BLaER1 treated with 17β-estradiol and CSF1 and Interleukin-3, amounts not matched to agents 10 nM and 100 nM (cell line): Measurements from ENCODE around the gene RGS21.

ENCODE experiments used
- H3K27ac ChIP-seq, 11 experiments: shearing (Covaris generic); formaldehyde crosslinking; 2 replicates each; pipeline ENCODE4 v1.8.1; 2022
- H3K27me3 ChIP-seq, 11 experiments: shearing (Covaris generic); formaldehyde crosslinking; 2 replicates each; pipeline ENCODE4 v1.8.1; 2022
- H3K36me3 ChIP-seq, 11 experiments: shearing (Covaris generic); formaldehyde crosslinking; 2 replicates each; pipeline ENCODE4 v1.8.1; 2022
- H3K4me1 ChIP-seq, 10 experiments: shearing (Covaris generic); formaldehyde crosslinking; 2 replicates each; pipeline ENCODE4 v1.8.1; 2022
- H3K4me2 ChIP-seq, 11 experiments: shearing (Covaris generic); formaldehyde crosslinking; 2 replicates each; pipeline ENCODE4 v1.8.1; 2022
- H3K4me3 ChIP-seq, 10 experiments: shearing (Covaris generic); formaldehyde crosslinking; 2 replicates each; pipeline ENCODE4 v1.8.1; 2022
- H3K9ac ChIP-seq, 11 experiments: shearing (Covaris generic); formaldehyde crosslinking; 2 replicates each; pipeline ENCODE4 v1.8.1; 2022
- H3K9me3 ChIP-seq, 11 experiments: shearing (Covaris generic); formaldehyde crosslinking; replicated peaks in 1 of 11; 2 replicates each; pipeline ENCODE4 v1.8.1; 2022
- H4K20me1 ChIP-seq, 11 experiments: shearing (Covaris generic); formaldehyde crosslinking; 2 replicates each; pipeline ENCODE4 v1.8.1; 2022
- Cebpa-rat ChIP-seq, 11 experiments: shearing (Covaris generic); IDR thresholded peaks; 2 replicates each; pipeline ENCODE4 v1.8.1; 2022

Gene RGS21

DNA sequence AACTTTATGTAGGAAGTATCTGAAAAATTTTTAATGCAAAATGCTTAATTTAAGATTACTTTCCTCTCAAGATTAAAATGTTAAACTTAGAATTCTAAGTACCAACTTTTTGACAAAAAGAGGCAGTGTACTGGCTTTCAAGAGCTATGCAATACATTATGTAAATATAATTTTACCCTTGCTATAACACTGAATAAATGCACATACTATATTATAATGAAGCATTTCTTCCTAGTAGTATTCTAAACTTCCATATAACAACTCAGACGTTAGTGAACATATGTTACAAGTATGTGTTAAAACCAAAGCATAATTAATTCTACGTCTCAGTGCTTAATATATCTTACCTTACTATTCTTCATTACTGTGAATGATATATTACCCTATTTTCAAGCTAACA lies 58.5 kb downstream of the RGS21 start:
- no peak overlapping the region for H3K9ac ChIP-seq
- H3K36me3 ChIP-seq, result no peaks in the 10 kb centered on the region
- no peak overlapping the region for H3K4me2 ChIP-seq
- no peaks in the 10 kb centered on the region for H3K9me3 ChIP-seq
- TF ChIP-seq Cebpa-rat (IDR thresholded peaks at IDR 0.05), result no peak
- H4K20me1 ChIP-seq, result no peaks in the 10 kb centered on the region
- H3K27me3 ChIP-seq, result no peaks in the 10 kb centered on the region
- H3K4me3 ChIP-seq, result no peak overlapping the region
- H3K27ac ChIP-seq, result no peak overlapping the region
- no peaks in the 10 kb centered on the region; a peak in 3 of 20 replicates for H3K4me1 ChIP-seq

DNA sequence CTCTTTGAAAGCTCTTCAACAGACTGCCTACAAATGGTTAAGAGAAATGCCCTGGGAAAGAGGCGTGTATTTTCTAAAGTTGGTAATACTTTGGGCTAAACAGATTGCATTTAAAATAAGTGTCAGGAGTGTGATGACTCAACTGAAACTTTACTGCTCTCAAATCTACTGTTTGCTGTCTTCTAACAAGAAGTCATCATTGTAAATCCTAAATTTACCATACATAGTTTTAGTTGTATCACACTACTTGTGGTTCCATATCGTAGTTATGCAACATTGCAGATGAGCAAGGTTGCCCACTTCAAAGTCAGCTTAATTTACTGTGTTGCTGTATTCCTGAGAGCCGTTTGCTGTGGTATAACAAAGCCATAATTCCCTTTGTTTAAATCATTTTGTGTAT lies 59.6 kb downstream of the RGS21 start:
- Histone ChIP-seq H3K4me2 (0 out of 22 replicates have a peak overlapping the region, but pooled peaks of 2 of the 11 experiments have one; percentile 15 to 24), H3K27ac (no peak overlapping the region), H3K36me3 (no peaks in the 10 kb centered on the region), H3K4me3 (no peak overlapping the region), H3K27me3 (no peaks in the 10 kb centered on the region), H3K9ac (no peak overlapping the region), H3K4me1 (no peaks in the 10 kb centered on the region; a peak in 3 of 20 replicates), H3K9me3 (no peaks in the 10 kb centered on the region), H4K20me1 (no peaks in the 10 kb centered on the region)
- TF ChIP-seq Cebpa-rat (IDR thresholded peaks at IDR 0.05), result peak in 2 of 11 experiments; percentile 50 to 63; a peak in 5 of 22 replicates

GRCh38 chr1:192378276-192378675 lies 61.5 kb downstream of the RGS21 start:
- Histone ChIP-seq H4K20me1 (no peaks in the 10 kb centered on the region), H3K27me3 (no peaks in the 10 kb centered on the region), H3K4me1 (no peaks in the 10 kb centered on the region; a peak in 3 of 20 replicates), H3K4me2 (no peak overlapping the region), H3K27ac (no peak overlapping the region), H3K36me3 (no peaks in the 10 kb centered on the region), H3K9me3 (no peaks in the 10 kb centered on the region), H3K4me3 (no peak overlapping the region), H3K9ac (no peak overlapping the region)
- no peak for TF ChIP-seq Cebpa-rat (IDR thresholded peaks at IDR 0.05)

- Histone ChIP-seq H3K27ac (no peak overlapping the region), H3K9me3 (no peaks in the 10 kb centered on the region), H3K4me3 (no peak overlapping the region), H3K27me3 (no peaks in the 10 kb centered on the region), H3K36me3 (no peaks in the 10 kb centered on the region), H4K20me1 (no peaks in the 10 kb centered on the region), H3K4me2 (no peak overlapping the region), H3K9ac (no peak overlapping the region), H3K4me1 (no peaks in the 10 kb centered on the region; a peak in 3 of 20 replicates)
- TF ChIP-seq Cebpa-rat (IDR thresholded peaks at IDR 0.05), result no peak
These were observed 62.1 kb downstream of the RGS21 start for GRCh38 chr1:192378878-192379277.

- TF ChIP-seq Cebpa-rat (IDR thresholded peaks at IDR 0.05), result no peak
- no peak overlapping the region for H3K4me2 ChIP-seq
These were observed 62.8 kb downstream of the RGS21 start for GRCh38 chr1:192379554-192379953.

DNA sequence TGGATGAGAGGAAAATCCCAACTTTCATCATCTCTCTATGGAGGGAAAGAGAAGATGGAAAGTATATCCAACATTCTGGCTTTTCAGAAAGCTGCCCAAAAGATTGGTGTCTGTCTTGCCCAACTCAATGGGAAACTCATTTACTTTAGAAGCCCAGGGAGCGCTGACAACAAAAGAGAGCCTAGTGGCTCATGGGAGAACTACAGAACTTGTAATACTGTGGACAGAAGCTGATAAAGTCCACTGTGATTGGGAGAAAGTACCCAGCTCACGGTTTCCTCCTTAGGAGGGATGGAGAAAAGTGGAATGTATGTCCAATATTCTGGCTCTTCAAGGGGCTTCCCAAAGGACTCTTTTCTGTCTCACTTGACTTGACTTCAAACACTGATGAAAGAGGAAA lies 66.0 kb downstream of the RGS21 start:
- no peak overlapping the region for H3K9ac ChIP-seq
- H4K20me1 ChIP-seq, result no peaks in the 10 kb centered on the region
- H3K4me2 ChIP-seq, result no peak overlapping the region
- no peak overlapping the region for H3K4me3 ChIP-seq
- TF ChIP-seq Cebpa-rat (IDR thresholded peaks at IDR 0.05), result no peak
- H3K4me1 ChIP-seq, result no peaks in the 10 kb centered on the region
- no peak overlapping the region for H3K27ac ChIP-seq
- no peaks in the 10 kb centered on the region for H3K27me3 ChIP-seq
- peaks cover 0 to 11% (median 6%) of the 10 kb centered on the region in 11 experiments; a peak in 11 of 22 replicates for H3K9me3 ChIP-seq
- H3K36me3 ChIP-seq, result no peaks in the 10 kb centered on the region

More at GRCh38 chr1:192379554-192379953, 62.8 kb downstream of the RGS21 start:
- Histone ChIP-seq H4K20me1 (no peaks in the 10 kb centered on the region), H3K9ac (no peak overlapping the region), H3K9me3 (peaks cover 0 to 4% (median 3%) of the 10 kb centered on the region in 11 experiments; a peak in 11 of 22 replicates), H3K27ac (no peak overlapping the region), H3K4me1 (no peaks in the 10 kb centered on the region; a peak in 3 of 20 replicates), H3K36me3 (no peaks in the 10 kb centered on the region), H3K27me3 (no peaks in the 10 kb centered on the region), H3K4me3 (no peak overlapping the region)

GRCh38 chr1:192386051-192386650 lies 69.4 kb downstream of the RGS21 start:
- H4K20me1 ChIP-seq, result no peaks in the 10 kb centered on the region
- H3K9me3 ChIP-seq, result peaks cover 0 to 11% (median 6%) of the 10 kb centered on the region in 11 experiments; a peak in 11 of 22 replicates
- H3K4me2 ChIP-seq, result no peak overlapping the region
- no peak for TF ChIP-seq Cebpa-rat (IDR thresholded peaks at IDR 0.05)
- no peaks in the 10 kb centered on the region for H3K27me3 ChIP-seq
- no peaks in the 10 kb centered on the region for H3K36me3 ChIP-seq
- H3K27ac ChIP-seq, result no peak overlapping the region
- H3K4me3 ChIP-seq, result no peak overlapping the region
- H3K9ac ChIP-seq, result no peak overlapping the region
- H3K4me1 ChIP-seq, result no peaks in the 10 kb centered on the region

- no peaks in the 10 kb centered on the region for H3K27me3 ChIP-seq
- H3K9me3 ChIP-seq, result no peaks in the 10 kb centered on the region
- H4K20me1 ChIP-seq, result no peaks in the 10 kb centered on the region
- no peaks in the 10 kb centered on the region for H3K36me3 ChIP-seq
- H3K4me1 ChIP-seq, result no peaks in the 10 kb centered on the region
- H3K27ac ChIP-seq, result no peak overlapping the region
- no peak overlapping the region for H3K9ac ChIP-seq
- H3K4me3 ChIP-seq, result no peak overlapping the region
- TF ChIP-seq Cebpa-rat (IDR thresholded peaks at IDR 0.05), result no peak
- H3K4me2 ChIP-seq, result no peak overlapping the region
These were observed 78.4 kb downstream of the RGS21 start for GRCh38 chr1:192395211-192395610.

DNA sequence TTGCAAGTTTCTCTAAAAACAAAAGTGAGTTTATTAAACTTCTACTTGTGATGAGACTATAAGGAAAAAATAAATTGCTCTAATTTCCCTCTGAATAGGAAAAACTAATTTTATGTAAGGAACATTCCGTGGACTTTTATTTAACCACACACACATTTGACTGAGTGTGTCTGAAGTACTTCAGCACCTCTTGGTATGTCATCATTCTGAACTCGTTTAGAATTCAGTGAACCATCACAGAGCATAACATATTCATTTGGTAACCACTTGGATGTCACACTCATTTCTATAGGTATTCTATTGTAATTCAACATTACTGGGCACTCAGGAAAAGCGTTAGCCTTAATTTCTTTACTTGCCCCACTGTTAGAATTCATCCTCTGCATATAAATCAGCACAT lies 79.1 kb downstream of the RGS21 start:
- H3K27me3 ChIP-seq, result no peaks in the 10 kb centered on the region
- TF ChIP-seq Cebpa-rat (IDR thresholded peaks at IDR 0.05), result no peak
- H3K4me1 ChIP-seq, result no peaks in the 10 kb centered on the region
- H3K27ac ChIP-seq, result no peak overlapping the region
- no peaks in the 10 kb centered on the region for H3K9me3 ChIP-seq
- H3K4me3 ChIP-seq, result no peak overlapping the region
- no peaks in the 10 kb centered on the region for H3K36me3 ChIP-seq
- no peaks in the 10 kb centered on the region for H4K20me1 ChIP-seq
- H3K9ac ChIP-seq, result no peak overlapping the region
- H3K4me2 ChIP-seq, result no peak overlapping the region

GRCh38 chr1:192399161-192399560 lies 82.4 kb downstream of the RGS21 start:
- Histone ChIP-seq H3K9ac (no peak overlapping the region), H3K27ac (no peak overlapping the region), H3K4me3 (no peak overlapping the region), H3K9me3 (no peaks in the 10 kb centered on the region), H4K20me1 (no peaks in the 10 kb centered on the region), H3K36me3 (no peaks in the 10 kb centered on the region), H3K27me3 (no peaks in the 10 kb centered on the region), H3K4me2 (no peak overlapping the region), H3K4me1 (no peaks in the 10 kb centered on the region)
- TF ChIP-seq Cebpa-rat (IDR thresholded peaks at IDR 0.05), result no peak
